Measurements from ENCODE around the gene ATP6V1G3.
A peak's percentile ranks its signal among the peaks of the same experiment; 100 is the strongest.

The ATP6V1G3 gene

DNA sequence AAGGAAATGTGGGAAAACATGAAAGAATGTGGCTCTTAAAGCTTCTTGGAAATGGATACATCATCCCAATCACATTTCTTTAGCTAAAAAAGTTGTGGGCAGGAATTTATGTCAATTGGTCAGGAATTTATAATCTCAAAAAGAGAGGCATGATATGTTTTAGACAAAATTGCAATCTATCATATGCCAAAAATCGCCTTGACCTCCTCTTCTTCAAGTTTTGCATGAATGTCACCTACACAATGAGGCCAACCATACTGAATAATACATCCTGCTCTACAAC, 42.4 kb downstream of the ATP6V1G3 start:
- no peak overlapping the region for H3K4me3 ChIP-seq (ENCODE audit: low read depth, low read length)
- no peak for DNase-seq (ENCODE audit: low read depth)
- no peak for TF ChIP-seq CTCF (conservative IDR thresholded peaks at IDR 0.05; ENCODE audit: low read depth, low read length)

DNA sequence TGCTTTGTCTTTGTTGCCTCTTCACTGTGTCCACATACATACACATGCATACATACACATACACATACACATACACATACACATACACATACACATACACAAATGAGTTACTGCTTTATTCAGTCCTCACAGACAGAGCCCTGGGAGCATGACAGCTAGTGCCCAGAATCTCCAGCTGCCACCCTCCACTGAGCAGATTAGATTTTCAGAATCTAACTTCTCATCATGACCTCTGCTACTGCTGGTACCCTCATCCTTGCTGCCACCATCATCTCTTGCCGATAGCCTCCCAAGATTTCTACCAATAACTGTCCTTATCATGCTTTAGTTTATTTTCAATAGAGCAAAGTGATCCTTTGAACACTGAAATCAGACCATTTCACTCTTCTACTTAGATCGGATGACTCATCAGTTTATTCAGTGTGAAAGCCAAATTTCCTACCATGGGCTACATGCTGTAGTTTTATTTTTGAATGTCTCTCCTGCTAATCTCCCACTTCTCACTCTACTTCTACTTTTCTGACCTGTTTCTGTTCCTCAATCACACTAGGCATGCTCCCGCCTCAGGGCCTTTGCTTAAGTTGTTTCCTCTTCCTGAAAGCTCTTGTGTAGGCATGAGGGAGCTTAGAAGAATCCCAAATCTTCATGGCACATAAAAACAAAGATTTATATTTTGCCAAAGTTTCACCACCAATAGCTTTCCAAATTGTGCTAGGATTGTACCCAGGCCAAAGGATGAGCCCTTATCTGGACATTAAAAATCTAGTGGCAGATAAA, 43.0 kb downstream of the ATP6V1G3 start:
- no peak for TF ChIP-seq CTCF (conservative IDR thresholded peaks at IDR 0.05; ENCODE audit: low read depth, low read length)
- H3K4me3 ChIP-seq (ENCODE audit: low read depth, low read length), result no peak overlapping the region
- DNase-seq (ENCODE audit: low read depth), result peak; percentile 64

GRCh38 chr1:198496216-198497143, 44.0 kb downstream of the ATP6V1G3 start:
- TF ChIP-seq CTCF (conservative IDR thresholded peaks at IDR 0.05; ENCODE audit: low read depth, low read length), result no peak
- H3K4me3 ChIP-seq (ENCODE audit: low read depth, low read length), result no peak overlapping the region
- peak; percentile 58 for DNase-seq (ENCODE audit: low read depth)

DNA sequence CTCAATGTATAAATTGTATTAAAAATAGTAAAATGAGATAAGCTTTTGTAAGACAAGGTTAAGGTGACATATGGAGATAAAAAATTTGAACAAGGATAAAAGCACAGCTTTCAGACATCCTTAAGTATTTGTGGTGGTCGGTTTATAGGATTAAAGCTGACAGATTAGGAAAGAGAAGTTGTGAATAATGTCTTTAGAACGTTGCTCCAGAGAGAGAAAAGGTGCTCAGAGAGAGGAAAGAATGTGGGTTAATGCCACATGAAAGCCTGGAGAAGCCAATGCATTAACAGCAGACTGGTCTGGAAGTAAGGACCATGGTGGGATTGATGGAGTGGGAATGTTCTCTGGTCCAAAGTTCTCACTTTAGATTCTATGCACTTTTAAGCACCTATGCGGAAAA, 44.8 kb downstream of the ATP6V1G3 start:
- no peak overlapping the region for H3K4me3 ChIP-seq (ENCODE audit: low read depth, low read length)
- no peak for DNase-seq (ENCODE audit: low read depth)
- no peak for TF ChIP-seq CTCF (conservative IDR thresholded peaks at IDR 0.05; ENCODE audit: low read depth, low read length)

- DNase-seq (ENCODE audit: low read depth), result no peak
- no peak overlapping the region for H3K4me3 ChIP-seq (ENCODE audit: low read depth, low read length)
- no peak for TF ChIP-seq CTCF (conservative IDR thresholded peaks at IDR 0.05; ENCODE audit: low read depth, low read length)
These were observed 45.8 kb downstream of the ATP6V1G3 start for GRCh38 chr1:198494658-198495103.

GRCh38 chr1:198494139-198494538, 46.3 kb downstream of the ATP6V1G3 start:
- H3K4me3 ChIP-seq (ENCODE audit: low read depth, low read length), result no peak overlapping the region
- TF ChIP-seq CTCF (conservative IDR thresholded peaks at IDR 0.05; ENCODE audit: low read depth, low read length), result no peak

More at GRCh38 chr1:198494139-198494538, 46.3 kb downstream of the ATP6V1G3 start:
- DNase-seq (ENCODE audit: low read depth), result no peak
